ENCODE results near the gene SPINK6. TPM values are rescaled to one million over a fixed set of nuclear protein-coding genes. Genes with fewer than 3 reads are reported as not detected.

The SPINK6 gene
- total and polyA plus RNA-seq, 12 donors: 0.33 to 0.54 TPM; not detected in 10

DNA sequence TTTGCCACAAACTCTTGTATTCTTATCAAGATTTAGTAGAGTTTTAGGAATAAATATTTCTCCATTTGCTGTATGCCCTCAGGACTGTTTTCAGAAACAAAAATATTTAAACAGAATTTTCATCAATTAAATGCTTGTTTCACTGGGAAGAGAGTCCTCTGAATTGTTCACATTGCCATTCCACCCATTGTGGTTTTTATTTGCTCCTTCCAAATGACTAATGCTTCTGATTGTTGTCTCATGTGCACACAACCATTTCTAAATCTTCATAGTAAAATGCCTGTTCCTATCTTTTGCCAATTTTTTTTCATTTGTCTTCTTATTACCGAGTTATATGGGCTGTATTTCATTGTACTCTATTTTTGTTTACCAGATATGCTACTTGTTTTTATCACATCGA lies 46.1 kb downstream of the SPINK6 start:
- 72 to 83% (median 79%) methylated on average over 2 of the region's 2 CpGs for WGBS, 4 donors
- no peaks in the 10 kb centered on the region for H3K9me3 ChIP-seq (replicated peaks in 1 of 3)
- H3K4me3 ChIP-seq: no peak overlapping the region
- intact Hi-C loops (cut with DNase I): no loop called here
- no peak for DNase-seq
- H3K36me3 ChIP-seq (replicated peaks in 1 of 2): no peaks in the 10 kb centered on the region
- H3K4me1 ChIP-seq (replicated peaks in 1 of 2): no peaks in the 10 kb centered on the region
- no peaks in the 10 kb centered on the region for H3K27me3 ChIP-seq
- no peak for TF ChIP-seq POLR2A (IDR thresholded peaks at IDR 0.05)
- TF ChIP-seq, protein P1, sequence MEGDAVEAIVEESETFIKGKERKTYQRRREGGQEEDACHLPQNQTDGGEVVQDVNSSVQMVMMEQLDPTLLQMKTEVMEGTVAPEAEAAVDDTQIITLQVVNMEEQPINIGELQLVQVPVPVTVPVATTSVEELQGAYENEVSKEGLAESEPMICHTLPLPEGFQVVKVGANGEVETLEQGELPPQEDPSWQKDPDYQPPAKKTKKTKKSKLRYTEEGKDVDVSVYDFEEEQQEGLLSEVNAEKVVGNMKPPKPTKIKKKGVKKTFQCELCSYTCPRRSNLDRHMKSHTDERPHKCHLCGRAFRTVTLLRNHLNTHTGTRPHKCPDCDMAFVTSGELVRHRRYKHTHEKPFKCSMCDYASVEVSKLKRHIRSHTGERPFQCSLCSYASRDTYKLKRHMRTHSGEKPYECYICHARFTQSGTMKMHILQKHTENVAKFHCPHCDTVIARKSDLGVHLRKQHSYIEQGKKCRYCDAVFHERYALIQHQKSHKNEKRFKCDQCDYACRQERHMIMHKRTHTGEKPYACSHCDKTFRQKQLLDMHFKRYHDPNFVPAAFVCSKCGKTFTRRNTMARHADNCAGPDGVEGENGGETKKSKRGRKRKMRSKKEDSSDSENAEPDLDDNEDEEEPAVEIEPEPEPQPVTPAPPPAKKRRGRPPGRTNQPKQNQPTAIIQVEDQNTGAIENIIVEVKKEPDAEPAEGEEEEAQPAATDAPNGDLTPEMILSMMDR (IDR thresholded peaks at IDR 0.05): no peak
- H3K27ac ChIP-seq: no peak overlapping the region

DNA sequence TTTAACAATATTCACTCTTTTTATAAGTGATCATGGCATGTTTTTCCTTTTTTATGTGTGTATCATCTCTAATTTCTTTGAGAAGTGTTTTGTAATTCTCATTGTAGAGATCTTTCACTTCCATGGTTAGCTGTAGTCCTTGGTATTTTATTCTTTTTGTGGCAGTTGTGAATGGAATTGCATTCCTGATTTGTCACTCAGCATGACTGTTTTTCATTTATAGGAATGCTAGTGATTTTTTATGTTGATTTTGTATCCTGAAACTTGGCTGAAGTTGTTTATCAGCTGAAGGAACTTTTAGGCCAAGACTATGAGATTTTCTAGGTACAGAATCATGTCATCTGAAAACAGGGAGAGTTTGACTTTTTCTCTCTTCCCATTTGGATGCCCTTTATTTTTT lies 52.6 kb downstream of the SPINK6 start:
- intact Hi-C loops (cut with DNase I): no loop called here
- Histone ChIP-seq H3K4me3 (no peak overlapping the region), H3K4me1 (replicated peaks in 1 of 2) (no peaks in the 10 kb centered on the region), H3K27ac (no peak overlapping the region), H3K9me3 (replicated peaks in 1 of 3) (peaks cover 0 to 8% (median 7%) of the 10 kb centered on the region in 3 donors), H3K36me3 (replicated peaks in 1 of 2) (no peaks in the 10 kb centered on the region), H3K27me3 (no peaks in the 10 kb centered on the region)
- TF ChIP-seq POLR2A (IDR thresholded peaks at IDR 0.05): no peak
- TF ChIP-seq, protein P1 (IDR thresholded peaks at IDR 0.05): no peak
- DNase-seq: no peak

DNA sequence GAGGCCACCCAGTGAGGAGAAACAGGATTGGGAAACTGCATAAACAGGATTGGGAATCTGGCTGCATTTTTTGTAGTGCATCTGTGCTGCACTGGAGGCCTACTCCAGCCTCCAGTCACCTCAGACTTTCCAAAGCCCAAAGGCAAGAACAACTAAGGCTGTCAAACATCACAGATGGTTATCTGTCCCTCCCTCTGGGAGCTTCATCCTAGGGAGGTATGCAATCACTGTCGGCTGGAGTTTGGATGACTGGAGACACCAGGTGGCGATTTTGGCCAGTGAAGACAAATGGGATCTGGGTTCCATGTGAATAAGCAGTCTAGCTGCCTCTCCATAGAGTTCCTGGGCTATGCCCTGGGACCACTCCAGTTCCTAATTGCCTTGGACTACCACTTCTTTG lies 56.4 kb downstream of the SPINK6 start:
- Histone ChIP-seq H3K4me1 (replicated peaks in 1 of 2) (no peaks in the 10 kb centered on the region), H3K4me3 (no peak overlapping the region), H3K9me3 (replicated peaks in 1 of 3) (peaks cover 0 to 8% (median 7%) of the 10 kb centered on the region in 3 donors), H3K27me3 (no peaks in the 10 kb centered on the region), H3K36me3 (replicated peaks in 1 of 2) (no peaks in the 10 kb centered on the region), H3K27ac (no peak overlapping the region)
- no peak for DNase-seq
- intact Hi-C loops (cut with DNase I): no loop called here
- WGBS, 4 donors: 82 to 92% (median 91%) methylated on average over 2 of the region's 2 CpGs
- TF ChIP-seq, protein P1 (IDR thresholded peaks at IDR 0.05): no peak

DNA sequence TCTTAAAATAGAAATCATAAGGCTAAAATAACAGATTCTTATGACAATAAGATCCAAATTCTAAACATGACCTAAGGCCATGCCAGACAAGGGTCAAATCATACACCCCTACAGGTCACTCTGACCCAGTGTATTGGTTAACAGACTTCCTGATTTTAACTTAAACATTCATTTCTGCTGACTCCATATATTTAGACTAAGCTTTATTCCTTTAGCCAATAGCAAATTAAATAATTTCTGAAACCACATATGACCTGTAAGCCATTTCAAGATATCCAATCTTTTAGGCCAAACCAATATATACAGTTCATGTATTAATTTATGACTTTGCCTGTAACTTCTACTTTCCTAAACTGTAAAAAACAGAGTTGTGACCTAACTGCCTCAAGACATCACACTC lies 58.4 kb downstream of the SPINK6 start:
- Histone ChIP-seq H3K4me1 (replicated peaks in 1 of 2) (no peaks in the 10 kb centered on the region), H3K9me3 (replicated peaks in 1 of 3) (peaks cover 0 to 8% (median 7%) of the 10 kb centered on the region in 3 donors), H3K36me3 (replicated peaks in 1 of 2) (no peaks in the 10 kb centered on the region), H3K27ac (no peak overlapping the region), H3K4me3 (no peak overlapping the region), H3K27me3 (no peaks in the 10 kb centered on the region)
- intact Hi-C loops (cut with DNase I): no loop called here
- TF ChIP-seq POLR2A (IDR thresholded peaks at IDR 0.05): no peak
- TF ChIP-seq, protein P1 (IDR thresholded peaks at IDR 0.05): no peak
- DNase-seq: no peak

Small RNAs within 50 kb of the gene (small RNA-seq; reads per million reads assigned to genes)
- 0 reads per million in 2 donors for gene HMGN1P16

Other genes starting within 250 kb of the SPINK6 start
- gene SPINK5, start 139.1 kb upstream of the SPINK6 start, total RNA-seq: 1 to 10 TPM in 1 of 9 donors, under 1 TPM in 5, not detected in 3; 0.13 to 3.5 (median 0.42) TPM
- under 1 TPM; 0.24 to 0.61 (median 0.40) TPM for gene SPINK5, start 139.1 kb upstream of the SPINK6 start, polyA plus RNA-seq
- gene SPINK14, start 34.5 kb upstream of the SPINK6 start, total RNA-seq: not detected
- gene SPINK14, start 34.5 kb upstream of the SPINK6 start, polyA plus RNA-seq: not detected
- not detected for gene MARCOL, start 35.5 kb downstream of the SPINK6 start, total RNA-seq
- not detected for gene MARCOL, start 35.5 kb downstream of the SPINK6 start, polyA plus RNA-seq
- 10 to 100 TPM in 1 of 9 donors, 1 to 10 TPM in 4, under 1 TPM in 1, not detected in 3; 0.46 to 16.1 (median 2.0) TPM for gene SPINK13, start 65.8 kb downstream of the SPINK6 start, total RNA-seq
- gene SPINK13, start 65.8 kb downstream of the SPINK6 start, polyA plus RNA-seq: 1 to 10 TPM; 2.1 to 6.1 (median 5.7) TPM
- under 1 TPM in 1 of 9 donors, not detected in 8; 0.44 TPM for gene SPINK7, start 109.4 kb downstream of the SPINK6 start, total RNA-seq
- gene SPINK7, start 109.4 kb downstream of the SPINK6 start, polyA plus RNA-seq: not detected
- under 1 TPM in 2 of 9 donors, not detected in 7; 0.78 to 0.83 TPM for gene SPINK9, start 132.5 kb downstream of the SPINK6 start, total RNA-seq
- under 1 TPM in 1 of 3 donors, not detected in 2; 0.59 TPM for gene SPINK9, start 132.5 kb downstream of the SPINK6 start, polyA plus RNA-seq
- gene FBXO38, start 180.9 kb downstream of the SPINK6 start, total RNA-seq: 10 to 100 TPM; 32.2 to 88.2 (median 42.8) TPM
- gene FBXO38, start 180.9 kb downstream of the SPINK6 start, polyA plus RNA-seq: 10 to 100 TPM; 12.3 to 48.6 (median 14.6) TPM

All from adrenal gland (tissue), 12 donors.